ENCODE data around the gene ARHGEF6. TPM values are rescaled to one million over a fixed set of nuclear protein-coding genes. Genes with fewer than 3 reads are reported as not detected.

The ARHGEF6 gene
- polyA plus RNA-seq, 4 donors: 11.7 to 13.5 (median 12.2) TPM

Other genes starting within 250 kb of the ARHGEF6 start
- gene VGLL1, start 248.7 kb downstream of the ARHGEF6 start, polyA plus RNA-seq (ENCODE audit: insufficient read length in 4 of 4): 10 to 100 TPM in 2 of 4 donors, 1 to 10 TPM in 1, under 1 TPM in 1; 0.30 to 16.2 (median 9.7) TPM
- under 1 TPM in 3 of 4 donors, not detected in 1; 0.10 to 0.35 (median 0.12) TPM for gene CD40LG, start 132.8 kb downstream of the ARHGEF6 start, polyA plus RNA-seq (ENCODE audit: insufficient read length in 4 of 4)
- 100 to 1,000 TPM; 397 to 446 (median 422) TPM for gene RBMX, start 99.8 kb upstream of the ARHGEF6 start, polyA plus RNA-seq (ENCODE audit: insufficient read length in 4 of 4)

Data from left renal pelvis (tissue), 4 donors.